Inflammatory macrophage (primary cell): ENCODE data around the gene ARHGAP15.

Experiments
- DNase-seq, 2 donors: peaks; one replicate each; pipeline ENCODE4 v3.0.0-alpha.2; 2020 to 2022

Gene ARHGAP15

DNA sequence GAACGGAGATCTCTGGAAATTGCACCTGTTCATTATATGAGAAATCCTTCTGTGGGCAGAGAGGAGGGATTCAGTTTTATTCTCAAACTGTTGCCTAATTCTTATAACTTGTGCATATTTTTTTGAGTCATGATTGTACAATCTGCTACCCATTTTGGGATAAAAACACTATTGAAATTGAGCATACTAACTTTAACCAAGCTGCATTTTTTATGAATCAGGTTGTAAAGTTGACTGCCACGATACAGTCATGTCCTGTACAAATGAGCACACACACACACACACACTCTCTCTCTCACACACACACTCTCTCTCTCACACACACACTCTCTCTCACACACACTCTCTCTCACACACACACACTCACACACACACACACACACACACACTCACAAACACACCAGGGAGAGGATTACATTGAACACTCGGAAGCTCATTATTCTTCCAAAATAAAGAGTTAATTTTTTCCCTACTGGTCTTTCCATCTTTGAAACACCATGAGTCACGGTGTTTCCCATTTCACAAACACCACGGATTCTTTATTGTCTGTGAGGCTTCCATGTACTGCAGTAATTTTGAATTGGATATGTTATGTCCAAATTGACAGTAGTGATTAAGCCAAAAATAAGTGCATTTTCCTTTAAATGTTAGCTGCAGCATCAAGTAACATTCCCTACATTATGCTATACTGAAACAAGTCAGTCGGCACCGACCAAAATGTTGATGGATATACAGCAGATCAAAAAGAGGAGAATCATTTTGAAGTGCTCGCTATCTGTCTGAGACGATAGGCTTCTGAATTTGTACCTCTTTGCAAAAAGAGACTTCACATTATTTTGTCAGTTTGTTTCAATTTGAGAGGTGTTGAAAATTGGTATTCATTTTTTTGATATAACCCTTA is 216.9 kb downstream of the ARHGAP15 start:
- no peak for DNase-seq

GRCh38 chr2:143347271-143347695 is 218.1 kb downstream of the ARHGAP15 start:
- DNase-seq = no peak

GRCh38 chr2:143347901-143348414 is 218.7 kb downstream of the ARHGAP15 start:
- DNase-seq = no peak

GRCh38 chr2:143354050-143354750 is 225.0 kb downstream of the ARHGAP15 start:
- DNase-seq = no peak

DNA sequence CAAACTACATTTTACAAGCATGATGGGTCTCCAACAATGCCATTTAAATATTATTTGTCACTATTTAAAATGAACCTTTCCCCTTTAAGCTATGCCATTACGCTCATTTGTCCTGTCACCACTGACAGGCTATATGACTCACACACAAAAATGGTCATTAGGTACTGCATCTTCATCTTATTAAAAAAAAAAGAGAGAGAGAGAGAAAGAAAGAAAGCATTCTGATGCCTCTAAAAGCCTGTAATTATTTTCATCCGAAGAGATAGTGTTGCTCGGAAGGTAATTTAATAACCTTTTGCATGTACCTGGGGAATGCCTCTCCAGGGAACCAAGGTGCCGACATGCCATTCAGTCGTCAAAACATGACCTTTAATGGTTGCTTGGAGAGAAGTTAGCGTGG is 226.7 kb downstream of the ARHGAP15 start:
- DNase-seq = no peak

- DNase-seq = no peak
Observed at GRCh38 chr2:143356336-143356735, 227.1 kb downstream of the ARHGAP15 start.

DNA sequence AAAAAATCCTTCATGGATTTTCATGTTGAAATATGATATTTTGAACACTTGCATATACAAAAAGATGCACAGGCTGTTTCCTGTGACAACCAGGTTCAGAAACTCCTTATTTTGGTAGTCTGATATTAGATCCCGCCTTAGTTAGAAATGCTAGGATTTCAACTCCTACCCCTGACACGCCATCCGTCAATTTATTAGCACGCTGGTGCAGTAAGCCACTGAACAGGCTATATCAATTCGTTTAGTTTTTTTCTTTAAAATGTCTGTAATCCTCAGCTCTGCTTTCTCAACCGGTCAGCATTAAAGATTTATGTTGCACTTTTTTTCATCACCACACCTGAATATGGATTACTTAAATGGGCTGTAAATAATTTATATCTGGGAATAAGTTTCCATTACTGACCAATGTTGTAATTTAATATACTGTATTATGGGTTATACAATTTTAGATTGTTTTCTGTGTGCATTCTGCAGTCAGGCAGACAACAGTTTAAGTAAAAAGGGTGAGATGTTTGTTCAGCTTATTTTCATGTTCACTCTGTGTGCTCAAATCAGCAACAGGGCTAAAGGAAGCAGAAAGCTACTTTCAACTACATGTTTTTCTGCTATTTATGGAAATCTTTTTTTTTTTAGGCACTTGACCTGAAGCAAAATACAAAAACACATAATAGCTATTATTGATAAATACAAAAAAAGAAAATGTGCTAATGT is 227.7 kb downstream of the ARHGAP15 start:
- no peak for DNase-seq

DNA sequence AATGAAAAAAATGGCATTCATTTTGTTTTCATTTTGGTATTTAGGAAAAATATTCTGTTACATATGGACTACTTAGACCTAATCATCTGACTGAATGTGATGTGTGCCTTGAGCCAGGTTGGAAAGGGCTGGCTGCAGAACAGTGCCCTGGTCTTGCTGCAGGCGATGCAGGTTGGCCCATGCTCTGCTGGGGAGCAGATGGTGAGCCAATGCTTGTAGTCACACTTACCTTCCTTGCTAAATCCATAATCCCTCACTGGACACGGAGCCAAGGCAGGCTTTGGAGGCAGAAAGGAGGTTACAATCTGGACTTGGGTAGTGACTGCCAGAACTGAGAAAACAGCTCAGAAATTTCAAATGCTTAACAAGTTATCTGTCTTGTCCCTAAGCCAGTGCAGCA is 228.7 kb downstream of the ARHGAP15 start:
- DNase-seq = no peak

DNA sequence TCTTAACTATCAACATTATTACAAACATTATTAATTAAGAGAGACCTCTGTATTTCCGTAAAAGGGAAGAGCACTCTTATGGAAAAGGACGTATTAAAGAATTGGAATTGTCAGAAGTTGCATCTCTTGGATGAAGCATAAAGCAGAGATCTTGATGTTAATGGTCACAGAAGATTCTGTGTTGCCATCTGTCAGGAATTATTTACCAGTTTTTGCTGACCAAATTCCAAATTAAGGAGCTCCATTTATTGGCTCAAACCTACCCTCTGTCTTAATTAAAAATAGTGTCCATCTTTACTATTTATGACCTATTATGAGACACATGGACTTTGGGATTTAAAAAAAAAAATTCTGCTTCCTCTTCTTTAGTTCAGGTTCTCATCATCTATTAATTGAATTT is 232.1 kb downstream of the ARHGAP15 start:
- DNase-seq = no peak

DNA sequence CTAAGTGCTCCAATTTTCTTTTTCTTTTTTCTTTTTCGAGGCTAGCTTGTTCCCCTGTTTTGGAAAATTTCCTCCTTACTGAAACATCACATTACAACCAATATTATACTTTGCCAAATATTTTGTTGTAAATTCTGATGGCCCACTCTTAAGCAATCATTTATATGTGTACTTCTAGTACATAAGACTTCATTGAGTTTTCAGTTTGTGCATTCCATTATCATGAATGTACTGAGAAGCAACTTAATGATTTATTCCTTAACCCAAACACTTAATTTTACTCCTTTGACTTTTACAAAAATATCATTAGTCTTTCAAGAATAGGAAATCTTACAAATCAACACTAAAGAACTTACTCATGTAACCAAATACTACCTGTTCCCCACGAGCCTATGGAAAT is 242.4 kb downstream of the ARHGAP15 start:
- DNase-seq = no peak

DNA sequence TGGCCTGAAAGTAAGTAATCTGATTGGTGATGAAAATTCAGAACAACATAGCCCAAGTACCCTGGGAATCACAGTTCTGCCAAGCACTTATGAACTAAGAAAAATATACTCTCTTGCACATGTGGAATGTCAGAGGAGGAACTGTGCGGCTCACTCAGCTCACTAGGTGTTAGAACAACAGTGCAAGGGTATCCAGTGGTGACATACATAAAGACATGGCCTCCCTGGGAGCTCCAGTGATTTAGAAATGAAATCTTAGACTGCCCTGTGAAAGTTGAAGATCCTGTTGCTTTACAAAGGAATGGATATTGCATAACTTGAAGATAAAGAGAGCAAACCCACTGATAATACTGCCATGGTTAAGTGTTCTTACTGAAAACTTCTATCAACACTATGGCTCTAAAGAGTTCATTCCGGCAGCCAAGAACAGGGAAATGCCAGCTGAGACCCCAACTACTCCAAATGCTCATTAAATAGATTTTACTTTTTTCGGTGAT is 246.2 kb downstream of the ARHGAP15 start:
- no peak for DNase-seq

DNA sequence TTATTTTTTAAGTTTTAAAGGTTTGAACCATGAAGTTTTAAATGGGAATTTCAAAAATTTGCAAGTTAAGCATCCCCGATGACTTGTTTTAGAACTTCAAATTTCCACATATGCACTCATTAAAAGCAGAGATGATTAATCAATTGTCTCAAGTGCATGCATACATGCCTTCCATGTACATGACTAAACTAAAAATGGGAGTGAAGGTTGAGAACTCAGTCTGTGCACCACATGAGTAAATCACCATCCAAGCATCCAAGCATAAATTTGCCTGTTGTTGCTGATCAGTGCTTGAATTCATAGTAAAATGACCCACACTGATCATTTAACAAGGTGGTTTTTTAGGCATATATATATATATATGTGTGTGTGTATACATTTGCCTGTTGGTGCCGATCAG is 249.8 kb downstream of the ARHGAP15 start:
- no peak for DNase-seq

GRCh38 chr2:143379955-143380354 is 250.7 kb downstream of the ARHGAP15 start:
- no peak for DNase-seq

GRCh38 chr2:143382573-143382972 is 253.4 kb downstream of the ARHGAP15 start:
- no peak for DNase-seq

GRCh38 chr2:143383016-143383415 is 253.8 kb downstream of the ARHGAP15 start:
- DNase-seq = no peak

- no peak for DNase-seq
Observed at GRCh38 chr2:143384111-143384510, 254.9 kb downstream of the ARHGAP15 start.

DNA sequence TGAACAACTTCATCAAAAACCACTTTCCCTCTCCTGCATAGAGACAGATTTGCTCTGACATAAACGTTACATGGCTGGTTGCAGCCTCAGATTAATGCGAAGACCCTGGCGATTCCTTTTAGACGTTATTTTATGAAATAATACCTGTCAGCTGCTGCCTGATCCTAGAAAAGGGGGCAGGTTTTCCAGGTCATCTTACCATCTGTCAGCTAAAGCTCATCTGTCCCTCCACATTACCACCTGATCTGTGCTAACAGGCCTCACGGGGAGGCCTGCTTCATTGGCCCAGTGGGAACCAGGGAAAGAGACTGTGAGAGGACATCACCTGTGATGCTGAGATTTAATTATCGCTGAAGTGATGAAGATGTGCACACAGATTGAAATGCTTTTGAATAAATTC is 261.0 kb downstream of the ARHGAP15 start:
- no peak for DNase-seq

GRCh38 chr2:143392358-143392757 is 263.1 kb downstream of the ARHGAP15 start:
- no peak for DNase-seq

DNA sequence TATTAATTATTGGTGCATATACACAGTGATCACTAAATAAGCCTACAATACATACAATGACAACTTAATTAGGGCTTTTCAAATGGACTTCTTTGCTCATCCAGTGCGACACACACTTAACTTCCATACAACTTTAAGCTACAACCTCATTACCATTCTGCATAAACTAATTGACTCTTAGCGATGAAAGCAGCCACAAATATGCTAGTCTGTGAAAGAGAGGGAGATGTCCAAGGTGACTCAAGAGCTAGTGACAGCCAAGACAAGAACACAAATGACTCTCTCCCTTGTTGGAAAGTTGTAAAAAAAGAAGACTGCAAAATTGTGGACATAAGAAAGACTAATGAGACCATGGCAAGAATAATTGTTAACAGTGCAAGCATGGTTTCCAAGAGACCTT is 264.8 kb downstream of the ARHGAP15 start:
- no peak for DNase-seq

DNA sequence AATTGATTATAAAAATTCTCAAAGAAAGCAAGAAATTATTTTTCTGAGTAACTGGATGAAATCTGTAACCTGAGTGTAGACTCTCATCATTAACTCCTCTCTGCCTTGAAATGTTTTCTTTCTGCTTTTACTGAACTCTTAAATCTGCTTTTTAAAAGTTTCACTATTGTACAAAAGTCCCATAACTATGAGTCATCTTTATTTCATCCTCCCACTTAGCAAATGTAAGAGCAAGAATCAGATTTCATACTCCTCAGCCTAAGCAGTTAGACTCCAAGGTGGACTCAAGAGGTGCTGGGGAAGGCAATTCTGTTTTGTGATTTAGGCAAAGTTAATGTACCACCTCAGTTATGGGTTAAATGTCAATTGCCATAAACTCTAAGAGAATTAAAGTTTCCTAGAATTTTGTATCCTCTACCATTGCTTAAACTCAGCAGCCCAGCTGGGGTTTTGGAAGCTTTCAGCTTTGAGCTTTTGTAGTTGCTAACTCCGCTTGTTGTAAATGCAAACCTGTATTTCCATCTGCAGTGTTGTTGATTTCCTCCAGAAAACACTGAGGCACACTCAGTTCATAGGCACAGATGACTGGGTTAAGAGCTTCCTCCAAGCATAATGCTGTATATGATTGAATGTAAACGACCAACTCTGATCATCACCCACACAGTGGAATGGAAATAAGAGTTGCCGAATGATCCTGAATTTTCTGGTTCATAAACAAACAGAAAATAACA is 268.8 kb downstream of the ARHGAP15 start:
- DNase-seq = peak in 1 of 2 donors; percentile 18

DNA sequence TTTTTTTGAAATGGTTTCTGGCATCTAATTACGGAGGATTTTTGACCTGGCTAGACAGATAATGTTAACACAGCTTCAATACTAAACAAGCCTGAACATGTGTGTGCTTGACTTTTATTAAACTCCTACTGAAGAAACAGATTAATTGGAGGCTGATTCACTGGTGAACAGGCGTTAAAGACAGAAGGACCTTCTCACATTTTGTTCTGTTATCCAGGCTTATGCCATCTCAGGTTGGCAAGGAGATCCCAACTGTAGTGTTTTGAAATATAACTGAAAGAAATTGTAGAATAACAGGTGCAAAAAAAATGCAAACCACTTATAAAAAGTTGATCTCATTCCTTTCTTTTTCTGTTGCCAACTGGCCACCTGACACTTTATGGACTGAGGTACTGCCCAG is 269.6 kb downstream of the ARHGAP15 start:
- no peak for DNase-seq

GRCh38 chr2:143399631-143400069 is 270.4 kb downstream of the ARHGAP15 start:
- no peak for DNase-seq
